ENCODE results near the gene LCLAT1.

DNA sequence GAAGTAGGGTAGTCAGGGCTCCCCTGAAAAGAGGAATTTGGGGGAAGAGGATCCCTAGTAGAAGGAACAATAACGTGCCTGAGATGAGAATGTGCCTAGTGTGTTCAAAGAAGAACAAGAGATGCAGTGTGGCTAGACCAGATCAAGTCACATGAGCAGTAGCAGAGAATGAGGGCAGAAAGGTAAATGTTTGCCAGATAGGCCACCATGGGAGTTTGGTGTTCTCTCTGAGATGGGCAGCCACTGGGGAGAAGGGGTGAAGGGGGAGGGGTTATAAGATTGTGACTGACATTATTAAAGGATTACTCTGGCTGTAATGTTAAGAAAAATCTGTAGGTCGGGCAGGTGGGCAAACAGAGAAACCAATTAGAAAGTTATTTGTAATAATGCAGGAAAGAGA, 166.0 kb downstream of the LCLAT1 start:
- TF ChIP-seq, protein P1, sequence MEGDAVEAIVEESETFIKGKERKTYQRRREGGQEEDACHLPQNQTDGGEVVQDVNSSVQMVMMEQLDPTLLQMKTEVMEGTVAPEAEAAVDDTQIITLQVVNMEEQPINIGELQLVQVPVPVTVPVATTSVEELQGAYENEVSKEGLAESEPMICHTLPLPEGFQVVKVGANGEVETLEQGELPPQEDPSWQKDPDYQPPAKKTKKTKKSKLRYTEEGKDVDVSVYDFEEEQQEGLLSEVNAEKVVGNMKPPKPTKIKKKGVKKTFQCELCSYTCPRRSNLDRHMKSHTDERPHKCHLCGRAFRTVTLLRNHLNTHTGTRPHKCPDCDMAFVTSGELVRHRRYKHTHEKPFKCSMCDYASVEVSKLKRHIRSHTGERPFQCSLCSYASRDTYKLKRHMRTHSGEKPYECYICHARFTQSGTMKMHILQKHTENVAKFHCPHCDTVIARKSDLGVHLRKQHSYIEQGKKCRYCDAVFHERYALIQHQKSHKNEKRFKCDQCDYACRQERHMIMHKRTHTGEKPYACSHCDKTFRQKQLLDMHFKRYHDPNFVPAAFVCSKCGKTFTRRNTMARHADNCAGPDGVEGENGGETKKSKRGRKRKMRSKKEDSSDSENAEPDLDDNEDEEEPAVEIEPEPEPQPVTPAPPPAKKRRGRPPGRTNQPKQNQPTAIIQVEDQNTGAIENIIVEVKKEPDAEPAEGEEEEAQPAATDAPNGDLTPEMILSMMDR (IDR thresholded peaks at IDR 0.05): no peak
- no peak for TF ChIP-seq POLR2A (IDR thresholded peaks at IDR 0.05)

Data from adrenal gland (tissue), 5 donors.